ENCODE data around the gene PC.

GRCh38 chr11:66857927-66858185 is 100.3 kb downstream of the PC start:
- TF ChIP-seq, protein P1, sequence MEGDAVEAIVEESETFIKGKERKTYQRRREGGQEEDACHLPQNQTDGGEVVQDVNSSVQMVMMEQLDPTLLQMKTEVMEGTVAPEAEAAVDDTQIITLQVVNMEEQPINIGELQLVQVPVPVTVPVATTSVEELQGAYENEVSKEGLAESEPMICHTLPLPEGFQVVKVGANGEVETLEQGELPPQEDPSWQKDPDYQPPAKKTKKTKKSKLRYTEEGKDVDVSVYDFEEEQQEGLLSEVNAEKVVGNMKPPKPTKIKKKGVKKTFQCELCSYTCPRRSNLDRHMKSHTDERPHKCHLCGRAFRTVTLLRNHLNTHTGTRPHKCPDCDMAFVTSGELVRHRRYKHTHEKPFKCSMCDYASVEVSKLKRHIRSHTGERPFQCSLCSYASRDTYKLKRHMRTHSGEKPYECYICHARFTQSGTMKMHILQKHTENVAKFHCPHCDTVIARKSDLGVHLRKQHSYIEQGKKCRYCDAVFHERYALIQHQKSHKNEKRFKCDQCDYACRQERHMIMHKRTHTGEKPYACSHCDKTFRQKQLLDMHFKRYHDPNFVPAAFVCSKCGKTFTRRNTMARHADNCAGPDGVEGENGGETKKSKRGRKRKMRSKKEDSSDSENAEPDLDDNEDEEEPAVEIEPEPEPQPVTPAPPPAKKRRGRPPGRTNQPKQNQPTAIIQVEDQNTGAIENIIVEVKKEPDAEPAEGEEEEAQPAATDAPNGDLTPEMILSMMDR (conservative IDR thresholded peaks at IDR 0.05; ENCODE audit: low read depth, low read length), result no peak
- no peak for TF ChIP-seq EZH2 (IDR thresholded peaks at IDR 0.05; ENCODE audit: borderline replicate concordance, low read depth, low read length, poor library complexity, severe bottlenecking)

All from A673 (cell line).